ENCODE results near the gene QARS1. TPM values are rescaled to one million over a fixed set of nuclear protein-coding genes. Genes with fewer than 3 reads are reported as not detected.

Gene QARS1
- total RNA-seq, 1 experiment from 2014 or later: 111 TPM

DNA sequence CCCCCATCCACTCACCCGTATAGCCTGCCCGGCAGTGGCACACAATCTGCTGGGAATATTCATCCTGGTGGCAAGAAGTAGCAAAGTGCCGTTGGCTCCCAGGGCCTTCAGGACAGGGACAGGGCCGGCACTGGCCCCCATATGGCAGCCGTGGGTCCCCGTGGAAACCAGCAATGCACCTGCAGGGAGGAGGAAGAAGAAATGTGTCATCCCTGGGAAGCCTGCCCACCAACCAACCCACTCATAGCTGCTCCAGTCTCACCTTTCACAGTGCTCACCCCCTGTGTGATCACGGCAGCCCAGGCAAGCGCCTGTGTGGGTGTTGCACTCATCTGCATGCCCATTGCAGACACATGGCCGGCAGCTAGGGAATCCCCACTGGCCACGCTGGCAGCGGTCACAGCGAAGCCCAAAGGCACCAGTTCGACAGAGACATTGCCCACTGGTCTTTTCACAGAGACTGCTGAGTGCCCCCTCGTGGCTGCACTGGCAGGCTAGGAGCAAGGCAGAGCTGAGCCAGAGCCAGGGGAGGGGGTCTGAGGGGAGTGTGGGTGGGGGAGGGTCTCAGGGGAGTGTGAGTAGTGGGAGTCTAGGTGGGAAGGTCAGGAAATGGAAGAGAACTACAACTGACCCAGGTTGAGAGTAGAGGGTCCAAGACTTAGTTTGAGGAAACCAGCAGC, 20.6 kb upstream of the QARS1 start:
- DNase-seq (ENCODE audit: low read depth in 1 of 2, low spot score in 2 of 2): no peak
- H3K36me3 ChIP-seq: peaks cover 92% of the 10 kb centered on the region

DNA sequence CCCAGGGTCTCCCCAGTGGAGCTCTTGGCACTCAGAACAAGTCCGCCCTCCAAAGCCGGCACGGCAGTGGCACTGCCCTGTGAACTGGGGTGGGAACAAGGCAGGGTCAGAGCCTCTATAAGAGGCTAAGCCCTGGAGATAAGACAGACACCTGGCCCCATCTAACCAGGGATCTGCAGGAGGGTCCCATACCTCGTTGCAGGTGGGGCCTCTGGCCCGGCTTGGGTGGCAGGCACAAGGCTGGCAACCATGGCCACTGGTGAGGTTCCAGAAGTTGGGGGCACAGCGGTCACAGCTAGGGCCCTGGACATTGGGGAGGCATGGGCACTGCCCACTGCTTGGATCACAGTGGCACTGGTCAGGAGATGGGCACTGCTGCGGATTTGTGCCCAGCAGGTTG, 19.6 kb upstream of the QARS1 start:
- DNase-seq (ENCODE audit: low read depth in 1 of 2, low spot score in 2 of 2): no peak
- peaks cover 13% of the 10 kb centered on the region for H3K4me1 ChIP-seq (replicated peaks)
- no peaks in the 10 kb centered on the region for H3K27me3 ChIP-seq (replicated peaks)
- H3K36me3 ChIP-seq: peaks cover 88% of the 10 kb centered on the region
- no peaks in the 10 kb centered on the region for H3K9me3 ChIP-seq (replicated peaks)
- no peak overlapping the region for H3K4me3 ChIP-seq
- no peak overlapping the region for H3K27ac ChIP-seq

More for the DNA sequence above, 20.6 kb upstream of the QARS1 start:
- Histone ChIP-seq H3K4me1 (replicated peaks) (peaks cover 5% of the 10 kb centered on the region; the same call in 1 of the 2 replicates), H3K9me3 (replicated peaks) (no peaks in the 10 kb centered on the region), H3K4me3 (no peak overlapping the region), H3K27me3 (replicated peaks) (no peaks in the 10 kb centered on the region), H3K27ac (no peak overlapping the region)

DNA sequence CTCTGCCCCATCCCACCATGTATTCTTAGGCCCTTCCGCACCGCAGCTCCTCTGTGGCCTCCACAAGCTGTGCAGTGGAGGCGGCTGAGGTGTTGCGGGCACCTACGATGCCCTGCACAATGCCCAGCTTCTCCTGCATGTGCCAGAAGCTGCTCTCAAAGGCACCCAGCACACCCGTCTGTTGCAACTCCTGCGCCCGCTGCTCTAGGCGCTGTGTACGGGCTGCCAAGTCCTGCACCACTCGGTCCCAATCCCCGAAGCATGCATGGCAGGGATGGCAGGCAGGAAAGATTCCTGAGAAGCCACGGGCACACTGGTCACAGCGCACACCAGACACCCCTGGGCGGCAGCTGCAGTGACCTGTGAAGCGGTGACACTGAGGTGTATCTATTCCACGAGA, 19.1 kb upstream of the QARS1 start:
- Histone ChIP-seq H3K9me3 (replicated peaks) (no peaks in the 10 kb centered on the region), H3K36me3 (peaks cover 88% of the 10 kb centered on the region)
- no peak for DNase-seq (ENCODE audit: low read depth in 1 of 2, low spot score in 2 of 2)

GRCh38 chr3:49122886-49123545, 18.5 kb upstream of the QARS1 start:
- DNase-seq (ENCODE audit: low read depth in 1 of 2, low spot score in 2 of 2): no peak
- Histone ChIP-seq H3K27me3 (replicated peaks) (no peaks in the 10 kb centered on the region), H3K9me3 (replicated peaks) (no peaks in the 10 kb centered on the region), H3K4me1 (replicated peaks) (peaks cover 14% of the 10 kb centered on the region), H3K27ac (no peak overlapping the region), H3K36me3 (peaks cover 88% of the 10 kb centered on the region), H3K4me3 (no peak overlapping the region)

More for the DNA sequence above, 19.1 kb upstream of the QARS1 start:
- Histone ChIP-seq H3K27ac (no peak overlapping the region), H3K27me3 (replicated peaks) (no peaks in the 10 kb centered on the region), H3K4me1 (replicated peaks) (peaks cover 14% of the 10 kb centered on the region), H3K4me3 (no peak overlapping the region)

DNA sequence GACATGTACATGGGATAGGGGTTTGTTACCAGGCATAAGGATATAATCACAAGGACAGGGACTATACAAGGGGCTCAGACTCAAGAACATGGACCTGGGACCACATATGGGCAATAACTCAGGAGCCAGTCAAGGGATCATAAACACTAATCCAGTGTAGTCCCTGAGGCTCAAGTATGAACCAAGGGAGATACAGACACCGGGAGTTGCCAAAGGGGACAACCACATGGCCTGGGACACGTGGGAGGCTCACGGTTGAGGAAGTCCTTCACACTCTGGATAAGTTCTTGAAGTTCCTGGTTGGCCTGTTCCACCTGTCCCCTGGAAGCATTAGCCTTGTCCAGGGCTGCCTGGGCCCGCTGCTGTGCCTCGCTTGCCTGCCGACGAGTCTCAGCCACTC, 17.9 kb upstream of the QARS1 start:
- Histone ChIP-seq H3K27me3 (replicated peaks) (no peaks in the 10 kb centered on the region), H3K4me1 (replicated peaks) (peaks cover 14% of the 10 kb centered on the region), H3K27ac (no peak overlapping the region), H3K36me3 (peaks cover 93% of the 10 kb centered on the region), H3K4me3 (no peak overlapping the region), H3K9me3 (replicated peaks) (no peaks in the 10 kb centered on the region)
- no peak for DNase-seq (ENCODE audit: low read depth in 1 of 2, low spot score in 2 of 2)

DNA sequence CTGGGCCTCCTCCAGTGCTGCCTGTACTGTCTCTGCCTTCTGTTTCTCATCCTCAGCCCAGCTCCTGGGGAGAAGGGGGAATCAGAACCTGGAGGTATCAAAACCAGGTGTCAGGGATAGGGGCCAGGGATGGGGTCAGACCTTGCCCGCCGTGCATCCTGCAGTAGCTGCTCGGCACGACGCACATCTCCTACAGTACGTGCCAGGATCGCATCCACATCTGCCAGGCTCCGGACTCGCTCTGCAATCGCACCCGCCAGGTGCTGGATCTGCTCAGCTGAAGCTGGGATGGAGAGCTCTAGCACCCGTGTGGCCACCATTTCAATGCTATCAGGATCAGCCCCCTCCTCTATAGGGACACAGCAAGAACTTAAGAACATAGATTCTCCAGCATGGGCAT, 17.5 kb upstream of the QARS1 start:
- Histone ChIP-seq H3K27ac (no peak overlapping the region), H3K4me3 (no peak overlapping the region), H3K27me3 (replicated peaks) (no peaks in the 10 kb centered on the region), H3K36me3 (peaks cover 93% of the 10 kb centered on the region), H3K4me1 (replicated peaks) (peaks cover 14% of the 10 kb centered on the region), H3K9me3 (replicated peaks) (no peaks in the 10 kb centered on the region)
- no peak for DNase-seq (ENCODE audit: low read depth in 1 of 2, low spot score in 2 of 2)

GRCh38 chr3:49121132-49121736, 16.7 kb upstream of the QARS1 start:
- peak overlapping the region; percentile 82 for H3K4me3 ChIP-seq
- no peaks in the 10 kb centered on the region for H3K9me3 ChIP-seq (replicated peaks)
- H3K27ac ChIP-seq: no peak overlapping the region
- H3K27me3 ChIP-seq (replicated peaks): no peaks in the 10 kb centered on the region
- H3K36me3 ChIP-seq: peaks cover 93% of the 10 kb centered on the region
- H3K4me1 ChIP-seq (replicated peaks): peaks cover 14% of the 10 kb centered on the region
- no peak for DNase-seq (ENCODE audit: low read depth in 1 of 2, low spot score in 2 of 2)

DNA sequence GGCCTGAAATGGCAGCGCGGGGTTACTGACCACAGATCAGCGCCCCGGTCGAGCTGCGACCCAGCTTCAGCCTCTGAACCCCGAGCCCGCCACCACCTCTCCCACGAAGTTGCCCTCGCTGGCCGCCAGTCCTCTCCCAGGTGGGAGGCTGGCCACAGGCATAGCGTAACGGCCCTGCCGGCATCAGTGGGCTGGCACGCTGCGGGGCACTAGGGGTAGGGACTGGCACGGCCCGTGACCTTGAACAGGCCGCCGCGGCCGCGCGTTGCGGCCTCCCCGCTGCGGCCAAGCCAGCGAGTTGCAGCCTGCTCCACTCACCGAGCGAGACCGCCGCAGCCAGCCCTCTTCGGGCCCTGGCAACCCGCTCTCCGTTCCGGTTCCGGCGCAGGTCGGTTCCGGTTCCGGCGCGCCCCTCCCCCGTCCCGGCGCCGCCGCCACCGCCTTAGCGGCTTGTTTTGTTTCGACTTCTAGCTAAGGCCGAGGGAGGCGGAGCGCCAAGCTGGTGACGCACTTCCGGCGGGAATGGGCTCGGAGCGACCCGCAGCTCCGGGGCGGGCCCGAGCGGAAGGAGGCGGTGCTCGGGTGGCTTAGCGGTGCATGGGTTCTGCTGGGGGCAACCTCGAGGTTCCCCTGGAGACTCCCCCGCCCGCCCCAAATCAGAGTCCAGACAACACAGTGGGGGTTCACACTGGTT, 16.0 kb upstream of the QARS1 start, which contains the start of gene USP19:
Gene USP19 (minus strand): TSS at position 386 of the 694 bp plus-strand sequence. CDS start 1,678 bp downstream, outside the sequence.
- DNase-seq (ENCODE audit: low read depth in 1 of 2, low spot score in 2 of 2): peak; percentile 87 to 89
- Histone ChIP-seq H3K4me3 (peak within 1 kb of the TSS; percentile 82), H3K27ac (peak within 1 kb of the TSS; percentile 72), H3K27me3 (replicated peaks) (no peaks in the 10 kb centered on the region), H3K4me1 (replicated peaks) (peaks cover 14% of the 10 kb centered on the region), H3K36me3 (peaks cover 93% of the 10 kb centered on the region), H3K9me3 (replicated peaks) (no peaks in the 10 kb centered on the region)

DNA sequence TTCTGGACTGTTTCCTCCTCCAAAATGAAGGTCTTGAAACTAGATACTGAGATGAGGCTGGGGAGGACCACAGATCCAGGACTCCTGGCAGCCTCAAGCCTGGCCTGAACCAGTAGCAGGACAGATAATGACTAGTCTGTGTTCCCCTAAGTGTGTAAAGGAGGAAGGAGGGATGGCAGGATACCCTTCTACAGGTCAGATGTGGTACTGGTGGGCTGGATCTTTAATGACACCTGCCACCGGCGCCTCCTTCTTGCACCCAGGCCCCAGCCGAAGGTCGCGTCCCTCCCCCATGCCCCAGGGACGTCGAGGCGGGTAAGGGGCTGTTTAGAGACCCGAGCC, 15.5 kb upstream of the QARS1 start:
- peaks cover 14% of the 10 kb centered on the region for H3K4me1 ChIP-seq (replicated peaks)
- H3K36me3 ChIP-seq: peaks cover 95% of the 10 kb centered on the region
- no peaks in the 10 kb centered on the region for H3K9me3 ChIP-seq (replicated peaks)
- H3K27ac ChIP-seq: peak overlapping the region; percentile 72
- H3K27me3 ChIP-seq (replicated peaks): no peaks in the 10 kb centered on the region
- peak in 1 of 2 experiments; percentile 3 for DNase-seq (ENCODE audit: low read depth in 1 of 2, low spot score in 2 of 2)
- peak overlapping the region; percentile 82 for H3K4me3 ChIP-seq

DNA sequence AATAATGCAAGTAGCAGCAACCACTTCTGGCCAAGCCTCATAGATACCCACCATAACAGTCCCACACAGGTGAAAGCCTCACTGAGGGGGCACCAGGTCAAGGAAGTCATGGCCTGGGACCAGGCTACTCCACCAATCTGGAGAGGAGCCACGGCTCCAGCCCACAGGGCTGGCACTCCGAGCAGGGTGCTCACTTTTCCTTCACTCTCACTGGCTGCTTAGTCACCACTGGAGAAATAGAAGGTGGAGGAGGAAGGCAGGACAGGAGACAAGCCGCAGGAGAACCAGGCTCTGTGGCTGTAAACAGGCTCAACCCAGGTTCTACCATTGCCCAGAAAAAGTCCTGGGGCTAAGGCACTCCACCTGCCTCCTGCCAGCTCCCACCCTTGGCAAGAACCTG, 14.9 kb upstream of the QARS1 start:
- no peaks in the 10 kb centered on the region for H3K9me3 ChIP-seq (replicated peaks)
- H3K27ac ChIP-seq: no peak overlapping the region
- peak overlapping the region; percentile 82 for H3K4me3 ChIP-seq
- peaks cover 14% of the 10 kb centered on the region for H3K4me1 ChIP-seq (replicated peaks)
- no peak for DNase-seq (ENCODE audit: low read depth in 1 of 2, low spot score in 2 of 2)
- no peaks in the 10 kb centered on the region for H3K27me3 ChIP-seq (replicated peaks)
- H3K36me3 ChIP-seq: peaks cover 95% of the 10 kb centered on the region

GRCh38 chr3:49119036-49119435, 14.5 kb upstream of the QARS1 start:
- no peaks in the 10 kb centered on the region for H3K27me3 ChIP-seq (replicated peaks)
- no peak for DNase-seq (ENCODE audit: low read depth in 1 of 2, low spot score in 2 of 2)
- peaks cover 14% of the 10 kb centered on the region for H3K4me1 ChIP-seq (replicated peaks)
- H3K4me3 ChIP-seq: no peak overlapping the region
- peaks cover 95% of the 10 kb centered on the region for H3K36me3 ChIP-seq
- H3K27ac ChIP-seq: no peak overlapping the region
- H3K9me3 ChIP-seq (replicated peaks): no peaks in the 10 kb centered on the region

DNA sequence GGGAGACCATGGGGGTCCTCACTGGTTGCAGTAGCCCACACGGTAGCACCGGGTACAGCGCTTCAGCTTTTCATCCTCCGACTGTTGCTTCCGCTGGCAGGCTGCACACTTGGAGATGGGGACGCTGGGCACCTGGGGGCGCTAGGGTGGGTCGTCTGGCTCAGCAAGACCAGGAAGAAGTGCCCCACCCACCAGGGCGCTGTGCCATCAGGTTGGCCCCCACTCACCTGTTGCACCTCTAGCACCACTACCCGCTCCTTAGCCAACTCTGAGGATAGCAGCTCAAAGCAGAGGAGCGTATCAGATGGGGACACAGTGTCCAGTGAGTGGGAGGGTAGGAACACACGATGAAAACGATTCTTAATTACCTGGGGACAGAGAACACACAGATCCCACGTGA, 7.7 kb upstream of the QARS1 start:
- Histone ChIP-seq H3K36me3 (peaks cover 86% of the 10 kb centered on the region), H3K27me3 (replicated peaks) (no peaks in the 10 kb centered on the region), H3K9me3 (replicated peaks) (no peaks in the 10 kb centered on the region), H3K4me1 (replicated peaks) (no peaks in the 10 kb centered on the region), H3K4me3 (no peak overlapping the region), H3K27ac (no peak overlapping the region)
- DNase-seq (ENCODE audit: low read depth in 1 of 2, low spot score in 2 of 2): peak in 1 of 2 experiments; percentile 33

DNA sequence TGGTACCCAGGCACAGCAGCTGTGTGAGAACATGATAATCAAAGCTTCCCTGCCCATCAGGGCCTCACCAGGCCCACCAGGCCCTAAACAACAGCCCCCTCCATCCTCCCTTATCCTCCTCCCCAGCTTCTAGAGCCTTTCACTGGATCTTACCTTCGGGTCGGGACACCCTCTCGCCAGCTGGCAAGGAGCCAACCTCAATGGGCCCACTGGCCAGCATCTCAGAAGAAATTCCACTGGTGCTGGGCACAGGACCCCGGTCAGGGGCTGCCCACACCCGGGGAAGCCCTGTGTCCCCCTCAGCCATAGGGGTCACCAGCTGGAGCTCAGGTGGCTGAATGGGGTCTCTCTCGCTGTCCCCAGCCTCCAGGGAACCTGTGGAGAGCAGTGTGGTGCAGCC, 6.8 kb upstream of the QARS1 start:
- Histone ChIP-seq H3K4me3 (no peak overlapping the region), H3K9me3 (replicated peaks) (no peaks in the 10 kb centered on the region), H3K4me1 (replicated peaks) (no peaks in the 10 kb centered on the region), H3K27me3 (replicated peaks) (no peaks in the 10 kb centered on the region), H3K36me3 (peaks cover 77% of the 10 kb centered on the region), H3K27ac (no peak overlapping the region)
- DNase-seq (ENCODE audit: low read depth in 1 of 2, low spot score in 2 of 2): peak in 1 of 2 experiments; percentile 32

DNA sequence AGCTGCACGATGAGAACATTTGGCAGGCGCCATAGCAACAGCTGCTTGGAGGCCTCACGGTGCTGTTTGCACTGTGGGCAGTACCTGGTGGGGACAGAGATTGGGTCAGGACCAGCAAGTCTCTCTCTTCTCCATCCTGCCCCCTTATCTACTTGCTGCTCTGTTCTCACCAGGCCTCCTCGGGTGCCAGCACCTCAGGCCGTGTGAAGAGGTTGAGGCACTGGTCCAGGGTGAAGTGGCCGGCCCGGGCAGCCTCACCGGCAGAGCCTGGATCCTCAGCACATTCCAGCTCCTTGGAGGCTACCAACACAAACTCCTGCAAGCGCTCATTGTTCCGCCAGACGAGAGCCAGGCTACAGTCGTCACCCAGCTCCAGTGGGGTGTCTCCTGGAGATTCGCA, 6.2 kb upstream of the QARS1 start:
- H3K4me3 ChIP-seq: no peak overlapping the region
- H3K4me1 ChIP-seq (replicated peaks): no peaks in the 10 kb centered on the region
- no peak overlapping the region for H3K27ac ChIP-seq
- H3K27me3 ChIP-seq (replicated peaks): no peaks in the 10 kb centered on the region
- no peak for DNase-seq (ENCODE audit: low read depth in 1 of 2, low spot score in 2 of 2)
- no peaks in the 10 kb centered on the region for H3K9me3 ChIP-seq (replicated peaks)
- peaks cover 72% of the 10 kb centered on the region for H3K36me3 ChIP-seq
